ENCODE data around the gene COLGALT1.

GRCh38 chr19:17623224-17623935 lies 67.9 kb downstream of the COLGALT1 start:
- no peak for TF ChIP-seq CTCF (IDR thresholded peaks at IDR 0.05; ENCODE audit: low read depth, low read length, missing input control)
- no peak for TF ChIP-seq REST (IDR thresholded peaks at IDR 0.05)
- TF ChIP-seq SP1 (IDR thresholded peaks at IDR 0.05), result no peak
- no peak for TF ChIP-seq HNF4A (conservative IDR thresholded peaks at IDR 0.05)
- no peak for TF ChIP-seq EGR1 (IDR thresholded peaks at IDR 0.05; ENCODE audit: low read depth in 2 of 2)
- no peak for TF ChIP-seq RAD21 (IDR thresholded peaks at IDR 0.05)
- TF ChIP-seq JUND (IDR thresholded peaks at IDR 0.05), result no peak
- no peak for TF ChIP-seq FOXA1 (IDR thresholded peaks at IDR 0.05)
- no peak for TF ChIP-seq GABPA (IDR thresholded peaks at IDR 0.05 in 1 of 2, conservative IDR thresholded peaks at IDR 0.05 in 1 of 2)
- TF ChIP-seq YY1 (IDR thresholded peaks at IDR 0.05), result no peak
- TF ChIP-seq MAX (IDR thresholded peaks at IDR 0.05), result no peak
